IPS-NIHi7 (cell line): Measurements from ENCODE around the gene KLRC2.
"Not testable (repeated sequence)": the region's sequence is repeated elsewhere in the genome, so short reads cannot be mapped to it uniquely, and the experiment has no call there.

ENCODE experiments used
- DNase-seq: peaks from one replicate; pipeline ENCODE4 v3.0.0; 2012; ENCODE audit warnings: mixed read lengths; ENCODE audit errors: extremely low spot score

KLRC2 gene

GRCh38 chr12:10435816-10436215 lies at the start of gene KLRC2:
Gene KLRC2 (minus strand): TSS chr12:10436010. CDS start chr12:10435986, 24 bp downstream.
- DNase-seq: not testable (repeated sequence)

GRCh38 chr12:10481901-10482300 lies 46.1 kb upstream of the KLRC2 start:
- DNase-seq: not testable (repeated sequence)

- not testable (repeated sequence) for DNase-seq
Observed at GRCh38 chr12:10472808-10473207, 37.0 kb upstream of the KLRC2 start.

- no peak for DNase-seq
Observed at GRCh38 chr12:10469701-10470100, 33.9 kb upstream of the KLRC2 start.

GRCh38 chr12:10466311-10466710 lies 30.5 kb upstream of the KLRC2 start:
- no peak for DNase-seq

GRCh38 chr12:10457760-10458159 lies 21.9 kb upstream of the KLRC2 start:
- no peak for DNase-seq

- no peak for DNase-seq
Observed at GRCh38 chr12:10456856-10457255, 21.0 kb upstream of the KLRC2 start.

DNA sequence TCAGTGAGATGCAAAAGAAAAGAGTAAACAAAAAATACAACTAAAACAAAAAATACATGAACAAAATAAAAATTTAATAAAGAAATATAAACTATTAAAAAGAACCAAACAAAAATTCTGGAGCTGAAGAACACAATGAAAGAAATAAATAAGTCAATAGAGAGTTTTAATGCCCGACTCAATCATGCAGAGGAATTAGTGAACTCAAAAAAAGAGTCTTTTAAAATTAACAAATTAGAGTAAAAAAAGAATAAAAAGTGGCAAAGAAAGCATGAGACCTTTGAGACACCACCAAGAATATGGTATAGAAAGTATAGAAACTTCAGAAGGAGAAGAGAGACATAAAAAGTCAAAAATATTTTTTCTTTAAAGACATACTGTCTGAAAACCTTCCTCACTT lies 20.0 kb upstream of the KLRC2 start:
- no peak for DNase-seq

DNA sequence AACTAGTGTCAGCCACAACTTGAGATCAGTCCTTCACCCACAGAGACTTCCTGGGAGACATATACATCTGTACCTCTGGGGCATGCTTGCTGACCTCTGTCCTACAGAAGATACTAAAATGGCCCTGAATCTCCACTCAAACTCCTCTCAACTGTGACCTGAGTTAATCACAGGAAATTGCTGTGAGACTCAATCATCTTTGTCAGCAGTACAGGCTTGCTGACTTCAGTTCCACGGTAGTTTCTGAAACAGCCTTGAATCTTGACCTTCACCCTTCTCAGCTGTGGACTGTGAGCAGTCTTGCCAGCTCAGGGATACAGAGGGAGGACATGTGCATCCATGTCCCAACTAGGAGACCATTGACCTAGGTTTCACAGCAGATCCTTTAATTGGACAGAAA lies 18.7 kb upstream of the KLRC2 start:
- no peak for DNase-seq

- no peak for DNase-seq
Observed at GRCh38 chr12:10453156-10453555, 17.3 kb upstream of the KLRC2 start, which contains the start of gene KLRC1. Gene KLRC1 (minus strand): TSS chr12:10453377. CDS start chr12:10451156, 2,221 bp downstream.

DNA sequence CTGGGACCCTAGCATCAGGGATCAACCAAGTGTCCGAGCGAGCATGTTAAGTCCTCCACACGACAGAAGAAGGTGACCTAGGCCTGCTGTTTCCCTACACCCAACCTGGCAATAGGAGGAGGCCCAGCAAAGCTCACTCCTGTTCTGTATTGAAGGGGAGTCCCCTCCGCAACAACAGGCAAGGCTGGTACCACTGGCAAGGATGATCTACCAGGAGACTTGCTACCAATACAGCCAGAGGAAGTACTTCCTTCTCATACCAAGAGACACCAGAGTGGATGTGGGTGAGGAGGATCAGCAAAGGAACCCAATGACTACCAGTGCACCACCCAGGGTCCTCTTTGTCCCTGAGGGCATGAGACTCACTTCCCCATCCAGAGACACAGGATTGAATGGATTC lies 12.4 kb upstream of the KLRC2 start:
- no peak for DNase-seq

DNA sequence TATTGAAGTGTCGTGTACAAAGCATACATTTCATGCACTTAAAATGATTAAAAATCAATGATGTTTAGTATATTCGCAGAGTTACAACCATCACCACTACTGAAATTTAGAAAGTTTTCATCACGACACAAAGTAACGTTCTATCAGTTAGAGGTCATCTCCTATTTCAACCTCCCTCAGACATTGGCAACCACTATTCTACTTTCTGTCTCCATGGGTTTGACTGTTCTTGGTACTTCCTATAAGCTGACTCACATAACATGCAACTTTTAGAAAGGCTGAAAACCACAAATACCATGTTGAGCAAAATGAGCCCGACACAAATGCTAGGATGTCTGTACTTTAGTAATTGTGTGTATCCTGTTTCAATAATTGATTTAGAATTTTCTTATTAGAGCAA lies 10.2 kb upstream of the KLRC2 start:
- not testable (repeated sequence) for DNase-seq

DNA sequence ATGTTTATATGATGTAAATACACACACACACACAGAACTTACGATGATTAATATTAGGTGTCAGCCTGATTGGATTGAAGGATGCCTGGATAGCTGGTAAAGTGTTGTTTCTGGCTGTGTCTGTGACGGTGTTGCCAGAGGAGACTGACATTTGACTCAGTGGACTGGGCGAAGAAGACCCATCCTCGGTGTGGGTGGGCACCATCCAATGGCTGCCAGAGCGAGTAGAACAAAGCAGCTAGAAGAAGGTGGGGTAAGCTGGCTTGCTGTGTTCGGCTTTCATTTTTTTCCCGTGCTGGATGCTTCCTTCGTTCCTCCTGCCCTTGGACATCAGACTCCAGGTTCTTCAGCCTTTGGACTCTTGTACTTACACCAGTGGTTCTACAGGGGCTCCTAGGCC lies 5.3 kb upstream of the KLRC2 start:
- not testable (repeated sequence) for DNase-seq

DNA sequence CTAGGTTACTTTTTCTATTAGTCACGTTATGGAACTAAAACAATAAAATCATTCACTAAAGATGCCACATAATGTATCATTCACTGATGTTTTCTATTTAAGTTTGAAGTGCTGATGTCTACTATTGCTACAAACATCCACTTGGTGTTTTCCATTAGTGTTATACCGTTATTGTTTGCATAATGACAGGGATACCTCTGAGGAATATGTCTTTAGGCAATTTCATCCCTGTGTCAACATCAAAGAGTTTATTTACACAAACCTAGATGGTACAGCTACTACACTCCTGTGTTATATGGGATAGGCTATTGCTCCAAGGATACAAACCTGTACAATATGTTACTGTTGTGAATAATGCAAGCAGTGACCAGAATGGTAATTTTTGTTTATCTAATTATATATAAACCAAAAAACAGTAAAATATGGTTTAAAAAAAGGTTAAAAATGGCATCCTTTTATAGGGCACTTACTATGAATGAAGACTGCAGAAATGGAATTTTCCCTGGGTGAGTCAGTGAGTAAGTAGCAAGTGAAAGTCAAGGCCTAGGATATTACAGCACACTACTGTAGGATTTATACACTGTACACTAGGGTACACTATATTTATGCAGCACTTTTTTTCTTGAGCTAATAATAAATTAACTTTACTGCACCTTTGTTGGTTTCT lies 3.9 kb upstream of the KLRC2 start:
- not testable (repeated sequence) for DNase-seq

GRCh38 chr12:10437601-10438000 lies 1.8 kb upstream of the KLRC2 start:
- not testable (repeated sequence) for DNase-seq

- not testable (repeated sequence) for DNase-seq
Observed at GRCh38 chr12:10430623-10431022, 5.2 kb downstream of the KLRC2 start.

GRCh38 chr12:10425938-10426337 lies 9.9 kb downstream of the KLRC2 start:
- DNase-seq: not testable (repeated sequence)

- DNase-seq: not testable (repeated sequence)
Observed at GRCh38 chr12:10424260-10424899, 11.4 kb downstream of the KLRC2 start.

DNA sequence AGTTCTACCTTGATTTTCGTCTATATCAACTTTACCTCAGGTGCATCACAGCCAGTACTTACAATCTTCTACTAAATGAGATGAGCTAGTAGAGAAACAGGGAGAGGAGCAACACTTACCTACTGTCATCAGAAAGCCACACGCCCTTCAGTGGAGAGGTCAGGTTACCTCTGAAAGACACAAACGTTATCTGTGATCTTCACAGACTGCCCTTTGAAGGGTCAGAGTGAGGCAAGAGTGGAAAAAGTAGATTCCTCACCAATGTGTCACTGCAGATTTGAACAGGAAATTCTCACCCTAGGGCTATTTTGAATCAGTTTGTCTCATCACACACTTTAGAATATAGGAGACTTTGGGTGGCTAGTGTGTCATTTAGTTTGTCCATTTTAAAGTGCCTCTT lies 13.7 kb downstream of the KLRC2 start:
- DNase-seq: not testable (repeated sequence)

- not testable (repeated sequence) for DNase-seq
Observed at GRCh38 chr12:10420334-10420733, 15.5 kb downstream of the KLRC2 start, which contains the start of gene KLRC3. Gene KLRC3 (minus strand): TSS chr12:10420595. CDS start chr12:10420550, 45 bp downstream.

- no peak for DNase-seq
Observed at GRCh38 chr12:10409392-10409791, 26.4 kb downstream of the KLRC2 start, which contains the start of gene KLRC4. Gene KLRC4 (minus strand): TSS chr12:10409757. CDS start chr12:10409575, 182 bp downstream.

DNA sequence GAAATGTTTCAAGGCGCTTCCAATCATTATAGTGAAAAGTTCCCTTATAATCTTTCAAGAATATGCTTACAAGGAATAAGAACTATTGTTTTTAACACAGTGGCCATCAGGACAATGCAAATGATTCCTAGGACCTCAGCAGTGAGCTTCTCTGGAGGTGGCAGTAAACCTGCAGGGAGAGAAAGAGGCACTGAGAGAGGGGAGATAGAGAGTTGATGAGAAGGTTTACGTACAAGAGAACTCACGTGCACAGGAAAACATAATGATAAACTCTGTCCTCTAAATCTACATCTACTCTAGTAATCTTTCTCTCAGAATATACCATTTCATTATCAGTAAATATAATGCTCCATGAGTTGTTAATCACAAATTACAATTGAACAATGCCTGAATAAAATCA lies 27.0 kb downstream of the KLRC2 start:
- DNase-seq: no peak

GRCh38 chr12:10406725-10407124 lies 29.1 kb downstream of the KLRC2 start:
- DNase-seq: no peak
